Stimulated activated CD4-positive, alpha-beta T cell treated with anti-CD3 and anti-CD28 coated beads, Interleukin-1b, Interleukin-23, amount 100 ng/mL, for 1 hour (primary cell): ENCODE results near the gene PRDM11.

Experiments
- DNase-seq, 2 donors: peaks; one replicate each; pipeline ENCODE4 v3.0.0-alpha.2; 2020; ENCODE audit warnings: low read depth in 2 of 2

PRDM11 gene

DNA sequence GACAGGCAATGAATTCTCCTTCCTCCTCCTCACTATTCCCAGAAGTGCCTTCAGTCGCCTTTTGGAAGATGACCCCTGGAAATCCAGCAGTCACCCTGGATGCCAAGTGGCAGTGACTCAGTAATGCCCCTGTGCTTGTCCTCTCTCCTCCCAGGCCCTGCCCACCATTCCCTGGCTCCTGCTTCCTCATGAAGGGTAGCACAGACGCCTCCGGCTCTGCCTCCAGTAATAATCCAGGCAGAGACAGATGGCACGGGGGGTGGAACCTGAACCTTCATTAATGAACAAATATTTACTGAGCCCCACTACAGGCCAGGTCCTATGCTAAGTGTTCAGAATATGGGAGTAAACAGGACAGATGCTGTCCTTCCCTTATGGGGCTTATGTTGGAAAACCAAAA is 116.5 kb downstream of the PRDM11 start:
- DNase-seq: no peak

DNA sequence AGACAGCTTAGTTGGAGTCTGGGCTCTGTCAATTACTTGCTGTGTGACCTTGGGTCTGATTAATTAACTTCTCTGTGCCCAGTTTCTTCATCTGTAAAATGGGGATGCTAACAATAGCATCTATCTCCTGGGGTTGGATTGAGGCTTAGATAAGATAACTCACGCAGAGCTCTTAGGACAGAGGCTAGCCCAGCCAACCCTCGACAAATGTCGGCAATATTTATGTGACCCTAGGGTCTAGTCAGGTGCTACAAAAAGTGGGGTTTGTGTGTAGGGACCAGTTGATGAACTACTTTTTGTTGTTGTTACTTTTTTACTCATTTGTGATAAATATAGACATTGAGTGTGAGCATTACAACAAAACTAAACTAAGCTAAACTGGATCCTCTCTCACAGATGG is 117.3 kb downstream of the PRDM11 start:
- no peak for DNase-seq

DNA sequence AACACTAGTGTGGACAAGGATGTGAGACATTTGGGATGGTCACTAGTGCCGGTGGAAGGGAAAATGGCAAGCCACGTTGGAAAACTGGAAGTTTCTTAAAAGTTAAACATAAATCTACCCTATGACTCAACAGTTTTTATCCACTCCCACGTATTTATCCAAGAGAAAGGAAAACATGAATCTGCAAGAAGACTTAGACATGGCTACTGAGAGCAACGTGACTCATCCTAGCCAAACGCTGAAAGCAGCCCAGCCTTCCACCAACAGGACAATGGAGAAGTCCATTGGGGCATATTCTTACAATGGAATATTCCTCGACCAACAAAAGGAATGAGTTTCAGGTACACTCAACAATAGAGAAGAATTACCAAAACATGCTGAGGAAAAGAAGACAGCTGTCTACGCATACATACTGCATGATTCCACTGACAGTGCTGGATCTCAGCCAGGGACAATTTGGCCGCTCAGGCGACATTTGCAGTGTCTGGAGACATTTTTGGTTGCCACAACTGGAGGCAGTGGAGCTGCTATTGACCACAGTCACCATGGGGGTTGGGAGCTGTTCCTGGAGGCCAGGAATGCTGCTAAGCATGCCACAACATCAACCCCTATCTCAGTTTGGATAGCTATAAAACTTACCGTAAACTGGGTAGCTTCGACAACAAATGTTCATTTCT is 118.5 kb downstream of the PRDM11 start:
- DNase-seq: no peak

DNA sequence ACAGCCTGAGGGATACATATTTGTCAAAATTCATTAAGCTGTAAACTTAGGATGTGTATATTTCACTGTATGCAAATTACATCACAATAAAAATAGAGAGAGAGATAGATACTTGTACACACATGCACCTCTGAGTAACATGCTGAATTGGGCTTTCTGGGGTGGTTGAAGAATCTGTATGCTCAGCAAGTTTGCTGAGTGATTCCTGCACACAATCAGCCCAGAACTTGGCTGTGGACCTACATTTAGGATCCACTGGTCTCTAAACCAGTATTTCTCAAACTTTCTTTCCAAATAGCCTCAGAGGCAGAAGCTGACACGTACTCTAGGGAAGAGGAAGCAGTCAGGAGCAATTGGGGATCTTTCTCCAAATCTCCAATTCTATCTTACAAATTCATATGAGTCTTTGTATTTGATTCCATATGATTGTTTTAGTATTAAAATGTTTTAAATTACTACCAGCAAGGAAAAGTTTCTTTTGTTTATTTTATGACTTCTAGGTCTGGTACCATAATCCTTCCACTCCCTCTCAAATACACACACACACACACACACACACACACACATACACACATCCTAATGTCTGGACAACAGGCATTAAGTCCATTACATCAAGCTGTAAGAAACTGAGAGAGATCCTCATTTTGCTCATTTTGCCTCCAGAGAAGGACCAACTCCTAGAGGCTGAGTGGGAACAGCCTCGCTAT is 119.7 kb downstream of the PRDM11 start:
- DNase-seq: no peak

GRCh38 chr11:45266676-45267020 is 120.2 kb downstream of the PRDM11 start:
- no peak for DNase-seq

DNA sequence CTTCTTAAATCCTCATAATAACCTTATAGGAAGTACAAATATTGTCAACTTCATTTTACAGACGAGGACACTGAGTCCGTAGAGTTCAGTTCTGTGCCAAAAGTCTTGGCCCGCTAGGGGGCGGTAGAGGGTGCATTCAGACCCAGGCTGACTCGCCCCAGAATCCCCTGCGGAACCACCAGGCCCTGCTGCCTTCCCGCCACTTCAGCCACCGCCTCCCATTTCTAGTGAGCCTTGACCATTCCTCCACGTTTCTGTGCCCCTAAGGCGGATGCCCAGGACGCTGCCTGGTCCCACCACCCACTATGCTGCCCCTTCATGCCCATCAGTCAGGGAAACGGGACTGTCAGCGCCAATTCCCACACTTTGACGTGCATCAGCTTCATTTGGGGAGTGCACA is 120.6 kb downstream of the PRDM11 start:
- no peak for DNase-seq

GRCh38 chr11:45267652-45268299 is 121.3 kb downstream of the PRDM11 start:
- no peak for DNase-seq

- no peak for DNase-seq
Measured at GRCh38 chr11:45269678-45270077, 123.2 kb downstream of the PRDM11 start.

DNA sequence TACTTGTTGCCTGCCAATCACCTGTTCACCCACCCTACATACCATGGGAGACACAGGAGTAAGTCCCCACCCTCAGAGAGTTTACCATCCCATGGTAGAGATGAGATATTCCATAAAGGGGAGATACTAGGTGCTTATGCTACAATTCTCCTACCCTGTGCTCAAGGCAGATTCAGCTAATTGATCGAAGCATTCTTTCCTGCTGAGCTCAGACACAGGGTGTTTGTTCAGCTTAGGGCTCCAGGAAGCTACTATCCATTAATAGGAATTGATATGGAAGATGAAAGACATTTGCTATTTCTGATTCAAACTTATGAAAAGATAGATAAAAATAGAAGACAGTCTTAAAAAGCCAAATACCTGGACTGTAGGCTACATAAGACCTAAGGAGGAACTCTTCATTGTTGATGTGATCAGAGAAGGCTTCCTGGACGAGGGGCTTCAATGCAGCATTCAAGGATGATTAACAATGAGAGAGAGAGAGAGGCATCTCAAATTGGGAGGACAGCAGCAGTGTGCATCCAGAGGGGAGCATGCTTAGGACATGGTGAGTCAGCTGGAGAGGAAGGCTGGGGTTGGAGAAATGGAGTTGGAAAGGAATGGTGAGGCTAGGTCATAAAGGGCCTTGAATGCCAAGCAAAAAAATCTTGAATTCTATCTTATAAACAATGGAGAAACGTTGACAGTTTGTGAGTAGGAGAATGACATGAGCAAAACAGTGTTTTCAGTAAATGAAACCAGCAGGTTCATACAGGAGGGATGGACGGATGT is 124.7 kb downstream of the PRDM11 start:
- DNase-seq: no peak

DNA sequence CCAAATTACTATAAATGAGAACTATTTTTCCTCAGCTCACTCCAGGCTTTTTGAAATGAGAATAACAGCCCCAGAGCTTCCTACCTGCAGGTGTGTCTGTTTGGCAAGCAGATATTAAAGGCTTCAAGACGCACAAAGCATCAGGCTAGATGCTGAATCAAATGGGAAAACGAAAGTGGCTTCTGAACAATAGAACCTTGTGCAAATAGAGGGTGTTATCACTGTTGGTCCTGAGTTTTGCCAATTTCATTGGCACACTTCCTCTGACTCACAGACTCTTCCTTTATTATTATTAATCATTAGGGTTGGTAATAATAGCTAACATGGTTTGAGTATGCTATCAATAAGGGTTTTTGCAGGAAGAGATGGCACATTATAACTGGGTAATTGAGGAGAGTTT is 126.3 kb downstream of the PRDM11 start:
- DNase-seq: no peak

GRCh38 chr11:45273509-45273908 is 127.1 kb downstream of the PRDM11 start:
- no peak for DNase-seq

DNA sequence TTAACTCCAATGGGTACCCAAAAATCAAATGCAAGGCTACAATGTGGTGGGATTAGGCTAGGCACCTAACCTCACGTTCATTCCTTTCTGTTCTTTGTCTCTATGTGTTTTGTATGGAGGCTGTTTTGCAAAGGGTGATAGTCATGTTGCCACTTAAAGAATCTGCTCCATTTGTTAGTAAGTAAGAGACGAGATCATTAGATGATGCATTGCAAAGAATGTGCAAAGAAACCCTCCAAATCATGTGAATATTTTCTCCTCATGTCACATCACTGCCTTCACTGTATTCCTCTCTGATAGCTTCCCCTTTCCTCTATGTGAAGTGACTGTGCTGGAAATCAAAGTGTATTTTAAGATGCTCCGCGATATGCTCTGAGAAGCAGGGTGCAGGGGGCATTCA is 127.8 kb downstream of the PRDM11 start:
- DNase-seq: no peak

DNA sequence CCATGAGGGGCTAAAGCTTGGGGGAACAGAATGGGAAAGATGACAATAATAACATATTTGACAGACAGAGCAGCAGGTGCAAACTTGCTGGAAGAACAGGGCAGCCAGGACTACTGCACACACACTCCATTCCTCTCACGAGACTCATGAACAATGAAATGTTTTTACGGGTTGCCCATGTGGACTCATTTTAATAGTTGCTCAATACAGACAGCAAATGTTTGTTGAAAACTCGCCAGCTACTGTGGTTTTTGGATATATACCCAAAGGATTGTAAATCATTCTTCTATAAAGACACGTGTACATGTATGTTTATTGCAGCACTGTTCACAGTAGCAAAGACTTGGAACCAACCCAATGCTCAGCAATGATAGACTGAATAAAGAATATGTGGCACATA is 129.4 kb downstream of the PRDM11 start:
- no peak for DNase-seq

DNA sequence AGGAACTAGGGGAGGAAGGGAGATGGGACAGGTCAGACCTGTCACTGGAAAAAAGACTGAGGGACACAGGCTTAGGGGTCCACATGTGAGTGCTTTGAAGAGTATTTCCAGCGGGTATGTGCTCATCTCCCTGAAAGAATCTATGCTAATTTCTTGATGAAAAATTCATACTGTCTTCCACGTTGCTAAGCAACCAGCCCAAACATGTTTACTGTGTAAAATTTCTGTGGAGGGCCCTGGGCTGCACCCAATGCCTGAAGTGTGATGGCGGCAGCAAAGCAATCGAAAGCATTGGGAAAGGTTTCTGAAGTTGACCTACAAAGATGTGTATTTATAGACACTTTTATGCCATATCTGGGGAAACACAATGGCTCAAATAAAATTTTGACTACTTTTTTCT is 132.3 kb downstream of the PRDM11 start:
- no peak for DNase-seq

GRCh38 chr11:45279645-45280044 is 133.2 kb downstream of the PRDM11 start:
- DNase-seq: no peak

DNA sequence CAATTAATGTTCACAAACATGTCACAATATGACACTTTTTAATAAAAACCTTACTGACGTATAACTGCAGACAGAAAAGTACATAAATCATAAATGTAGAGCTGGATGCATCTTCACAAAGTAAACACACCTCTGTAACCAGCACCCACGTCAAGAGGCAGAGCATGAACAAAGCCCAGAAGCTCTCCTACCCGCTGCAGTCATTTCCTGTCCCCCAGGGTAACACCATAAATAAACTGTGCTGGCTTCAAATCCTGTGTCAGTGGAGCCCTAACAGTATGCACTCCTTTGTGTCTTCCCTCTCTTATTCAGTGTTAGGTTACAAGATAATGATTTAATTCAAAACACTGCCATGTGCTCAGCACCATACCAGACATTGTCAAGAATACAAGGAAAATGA is 134.0 kb downstream of the PRDM11 start:
- no peak for DNase-seq

DNA sequence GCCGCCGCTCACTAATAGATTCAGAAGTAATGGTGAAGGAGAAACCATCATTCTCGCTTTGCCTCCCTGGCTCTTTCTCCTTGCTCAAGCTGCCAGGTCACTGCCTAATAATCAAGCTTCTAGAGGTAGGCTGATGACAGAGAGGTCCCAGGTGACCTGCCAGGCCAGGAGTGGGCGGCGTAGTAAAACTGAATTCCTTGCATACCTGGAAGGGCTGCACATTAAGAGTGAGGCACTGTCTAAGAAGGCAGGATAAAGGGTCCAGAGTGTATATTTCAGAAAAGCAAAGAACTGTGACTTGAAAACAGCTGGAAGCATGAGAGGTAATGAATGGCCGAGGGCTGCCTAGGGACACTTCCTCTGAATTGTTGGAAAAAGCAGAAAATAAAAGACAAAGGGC is 135.6 kb downstream of the PRDM11 start:
- no peak for DNase-seq
